Type B pancreatic cell (in vitro differentiated cells): ENCODE data around the gene FOS. TPM values are rescaled to one million over a fixed set of nuclear protein-coding genes. Genes with fewer than 3 reads are reported as not detected.

ENCODE experiments used
- DNase-seq: peaks from one replicate; pipeline ENCODE4 v3.0.0; 2021; ENCODE audit warnings: mixed read lengths; ENCODE audit not compliant: unreplicated experiment; ENCODE audit errors: extremely low spot score
- H3K27ac Mint-ChIP-seq: 2 replicates; pipeline ENCODE4 v1.8.0; 2021; ENCODE audit warnings: mild to moderate bottlenecking, mixed read lengths
- H3K27me3 Mint-ChIP-seq: 2 replicates; pipeline ENCODE4 v1.8.0; 2021; ENCODE audit warnings: mixed read lengths
- H3K36me3 Mint-ChIP-seq: 2 replicates; pipeline ENCODE4 v1.8.0; 2021; ENCODE audit warnings: mixed read lengths
- H3K4me1 Mint-ChIP-seq: one replicate; pipeline ENCODE4 v1.8.0; 2021; ENCODE audit warnings: mixed read lengths; ENCODE audit not compliant: unreplicated experiment
- H3K4me3 Mint-ChIP-seq: 2 replicates; pipeline ENCODE4 v1.8.0; 2021; ENCODE audit warnings: mild to moderate bottlenecking, mixed read lengths
- H3K9me3 Mint-ChIP-seq: 2 replicates; pipeline ENCODE4 v1.8.0; 2021; ENCODE audit warnings: mixed read lengths
- CTCF ChIP-seq: fragments of 200-600 bp; sonication (generic); conservative IDR thresholded peaks from 2 replicates; pipeline ENCODE4 v1.5.0; 2021; ENCODE audit warnings: antibody characterized with exemption, mild to moderate bottlenecking
- total RNA-seq: library from RNA; stranded (reverse); gene quantifications from 2 replicates; pipeline ENCODE4 v1.2.1, GENCODE V29; 2021; ENCODE audit warnings: low replicate concordance

FOS gene
- total RNA-seq, 1 donor from 2014 or later, result 214 TPM

- Mint-ChIP-seq H3K9me3 (no peaks in the 10 kb centered on the region), H3K36me3 (no peaks in the 10 kb centered on the region), H3K27me3 (peaks cover 3% of the 10 kb centered on the region), H3K27ac (no peak overlapping the region), H3K4me1 (peaks cover 14% of the 10 kb centered on the region), H3K4me3 (no peak overlapping the region)
- DNase-seq, result no peak
- no peak for TF ChIP-seq CTCF
These were observed 30.7 kb upstream of the FOS start for GRCh38 chr14:75247939-75248338.

GRCh38 chr14:75249251-75249957 lies 29.2 kb upstream of the FOS start:
- Mint-ChIP-seq H3K9me3 (no peaks in the 10 kb centered on the region), H3K36me3 (no peaks in the 10 kb centered on the region), H3K4me3 (no peak overlapping the region), H3K27ac (peak overlapping the region; percentile 54), H3K27me3 (peaks cover 3% of the 10 kb centered on the region), H3K4me1 (peaks cover 18% of the 10 kb centered on the region)
- no peak for TF ChIP-seq CTCF
- no peak for DNase-seq

GRCh38 chr14:75249958-75250336 lies 28.7 kb upstream of the FOS start:
- Mint-ChIP-seq H3K36me3 (no peaks in the 10 kb centered on the region), H3K9me3 (no peaks in the 10 kb centered on the region), H3K27me3 (peaks cover 3% of the 10 kb centered on the region), H3K27ac (peak overlapping the region; percentile 54), H3K4me1 (peaks cover 24% of the 10 kb centered on the region), H3K4me3 (no peak overlapping the region)
- no peak for DNase-seq
- TF ChIP-seq CTCF, result no peak

- Mint-ChIP-seq H3K4me3 (no peak overlapping the region), H3K4me1 (peaks cover 25% of the 10 kb centered on the region), H3K27me3 (peaks cover 3% of the 10 kb centered on the region), H3K27ac (no peak overlapping the region), H3K36me3 (no peaks in the 10 kb centered on the region), H3K9me3 (no peaks in the 10 kb centered on the region)
- TF ChIP-seq CTCF, result no peak
- DNase-seq, result no peak
These were observed 27.8 kb upstream of the FOS start for GRCh38 chr14:75250800-75251199.

DNA sequence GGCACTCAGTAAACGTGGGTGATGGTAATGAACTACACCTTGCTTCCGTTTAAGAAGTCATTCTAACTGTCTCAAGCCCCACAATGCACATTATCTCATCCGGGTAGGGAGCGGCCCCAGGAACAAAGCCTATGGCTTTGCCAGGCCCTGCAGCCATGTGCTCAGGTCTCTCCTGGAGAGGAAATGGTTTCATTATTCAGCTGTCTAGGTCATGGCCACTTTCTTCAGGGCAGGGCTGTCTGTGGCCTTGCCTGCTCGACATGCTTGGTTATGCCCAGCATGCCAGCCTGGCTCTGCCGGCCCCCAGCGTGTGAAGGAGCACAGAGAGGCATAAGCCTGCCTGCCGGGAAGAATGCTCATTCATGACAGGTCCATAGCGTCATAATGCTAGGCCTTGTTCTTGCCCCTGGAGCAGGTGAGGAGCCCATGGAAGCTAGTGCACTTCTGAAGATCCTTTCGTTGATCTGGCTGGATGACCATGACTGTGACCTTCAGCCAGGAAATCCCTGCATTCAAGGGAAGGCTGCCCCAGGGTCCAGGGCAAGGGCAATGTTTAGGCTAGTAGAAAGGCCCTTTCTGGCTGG lies 26.3 kb upstream of the FOS start:
- Mint-ChIP-seq H3K4me1 (peaks cover 29% of the 10 kb centered on the region), H3K4me3 (no peak overlapping the region), H3K9me3 (no peaks in the 10 kb centered on the region), H3K36me3 (no peaks in the 10 kb centered on the region), H3K27ac (peak overlapping the region; percentile 59), H3K27me3 (no peaks in the 10 kb centered on the region)
- no peak for DNase-seq
- no peak for TF ChIP-seq CTCF
